SK-N-SH treated with all-trans-retinoic acid at 6 μM for 48 hours (cell line): Measurements from ENCODE around the gene SEMA3D.

Experiments
- TCF4 ChIP-seq: fragments of 250-450 bp; sonication (Bioruptor Pico); IDR thresholded peaks from 2 replicates; pipeline ENCODE4 v1.8.0; 2021; ENCODE audit warnings: mild to moderate bottlenecking, moderate library complexity, borderline replicate concordance
- ZFP30 ChIP-seq: fragments of 450-650 bp; formaldehyde crosslinking; IDR thresholded peaks from 2 replicates; pipeline ENCODE4 v1.5.0; 2022; ENCODE audit warnings: mild to moderate bottlenecking, moderate library complexity
- TF ChIP-seq, protein P1 (sequence below): fragments of 250-450 bp; sonication (Bioruptor Pico); IDR thresholded peaks from 2 replicates; pipeline ENCODE4 v1.8.0; 2021; ENCODE audit warnings: low read depth, mild to moderate bottlenecking, moderate library complexity, borderline replicate concordance

DNA sequence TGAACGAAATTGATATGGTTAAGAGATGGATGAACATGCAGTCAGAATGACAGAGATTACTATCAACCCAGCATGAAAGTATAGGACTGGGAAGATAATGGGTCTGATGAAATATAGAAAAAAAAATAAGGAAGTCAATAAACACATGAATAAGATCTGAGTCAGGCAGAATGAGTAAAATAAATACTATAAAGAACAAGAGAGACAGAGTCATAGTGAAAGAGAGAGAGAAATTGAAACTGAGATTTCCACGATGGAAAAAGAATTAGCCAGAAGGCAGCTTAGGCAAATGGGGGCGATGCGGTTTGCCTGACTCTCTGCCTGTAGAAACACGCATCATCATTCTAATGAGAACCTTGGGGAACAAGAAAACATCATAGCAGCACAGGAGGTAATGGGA, 26.6 kb downstream of the SEMA3D start:
- no peak for TF ChIP-seq ZFP30 (CRISPR knock-in tag)
- no peak for TF ChIP-seq TCF4 (CRISPR knock-in tag)
- TF ChIP-seq, protein P1, sequence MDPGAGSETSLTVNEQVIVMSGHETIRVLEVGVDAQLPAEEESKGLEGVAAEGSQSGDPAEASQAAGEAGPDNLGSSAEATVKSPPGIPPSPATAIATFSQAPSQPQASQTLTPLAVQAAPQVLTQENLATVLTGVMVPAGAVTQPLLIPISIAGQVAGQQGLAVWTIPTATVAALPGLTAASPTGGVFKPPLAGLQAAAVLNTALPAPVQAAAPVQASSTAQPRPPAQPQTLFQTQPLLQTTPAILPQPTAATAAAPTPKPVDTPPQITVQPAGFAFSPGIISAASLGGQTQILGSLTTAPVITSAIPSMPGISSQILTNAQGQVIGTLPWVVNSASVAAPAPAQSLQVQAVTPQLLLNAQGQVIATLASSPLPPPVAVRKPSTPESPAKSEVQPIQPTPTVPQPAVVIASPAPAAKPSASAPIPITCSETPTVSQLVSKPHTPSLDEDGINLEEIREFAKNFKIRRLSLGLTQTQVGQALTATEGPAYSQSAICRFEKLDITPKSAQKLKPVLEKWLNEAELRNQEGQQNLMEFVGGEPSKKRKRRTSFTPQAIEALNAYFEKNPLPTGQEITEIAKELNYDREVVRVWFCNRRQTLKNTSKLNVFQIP (CRISPR knock-in tag): no peak
